DMS153 (cell line): ENCODE results near the gene IAPP.
"Not testable (repeated sequence)": the region's sequence is repeated elsewhere in the genome, so short reads cannot be mapped to it uniquely, and the experiment has no call there.

Experiments used
- DNase-seq: peaks from one replicate; lab custom pipeline; 2025; lab: John Stamatoyannopoulos, UW

IAPP gene

GRCh38 chr12:21381320-21381719 lies 8.6 kb downstream of the IAPP start:
- not testable (repeated sequence) for DNase-seq

GRCh38 chr12:21384261-21384660 lies 11.6 kb downstream of the IAPP start:
- no peak for DNase-seq

GRCh38 chr12:21387174-21387573 lies 14.5 kb downstream of the IAPP start:
- no peak for DNase-seq

GRCh38 chr12:21392384-21392783 lies 19.7 kb downstream of the IAPP start:
- no peak for DNase-seq

- not testable (repeated sequence) for DNase-seq
Measured at GRCh38 chr12:21394828-21395626, 22.3 kb downstream of the IAPP start.

- DNase-seq, result no peak
Measured at GRCh38 chr12:21413369-21414277, 40.9 kb downstream of the IAPP start.

- DNase-seq, result no peak
Measured at GRCh38 chr12:21416511-21417121, 43.9 kb downstream of the IAPP start.

- DNase-seq, result not testable (repeated sequence)
Measured at GRCh38 chr12:21418398-21418797, 45.7 kb downstream of the IAPP start.

GRCh38 chr12:21419009-21419699 lies 46.5 kb downstream of the IAPP start:
- not testable (repeated sequence) for DNase-seq

- no peak for DNase-seq
Measured at GRCh38 chr12:21428241-21428640, 55.5 kb downstream of the IAPP start.
